DMS 273 (cell line): ENCODE measurements around the gene IDH3A.
"Not testable (repeated sequence)": the region's sequence is repeated elsewhere in the genome, so short reads cannot be mapped to it uniquely, and the experiment has no call there.

Experiments
- DNase-seq: peaks from one replicate; lab custom pipeline; 2025; ENCODE audit not compliant: unreplicated experiment; lab: John Stamatoyannopoulos, UW

The IDH3A gene

GRCh38 chr15:78129077-78129750 lies 19.9 kb upstream of the IDH3A start:
- peak; percentile 91 for DNase-seq

DNA sequence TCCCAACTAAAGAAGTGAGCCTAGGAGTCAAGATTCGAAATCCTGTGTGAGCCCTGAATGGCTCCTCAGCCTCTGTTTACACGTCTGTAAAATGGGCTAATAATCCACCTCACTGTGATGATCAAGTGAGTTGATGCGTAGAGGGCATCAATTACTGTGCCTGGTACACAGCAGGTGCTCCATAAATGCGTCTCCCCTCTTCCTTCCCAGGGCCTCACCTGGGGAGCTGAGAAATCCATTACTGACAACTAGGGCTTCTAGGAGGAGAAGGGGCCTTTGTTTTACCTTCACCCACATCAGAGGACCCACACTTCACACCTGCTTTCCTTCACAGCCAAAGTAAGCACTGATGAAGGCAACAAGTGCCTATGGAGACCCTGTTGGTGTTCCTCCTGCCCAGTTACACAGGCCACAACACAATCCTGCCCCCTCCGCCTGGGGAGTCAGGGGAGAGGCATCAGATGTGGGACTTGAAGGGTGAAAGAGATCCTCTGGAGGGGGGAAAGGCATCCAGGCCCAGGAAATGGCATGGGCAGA lies 19.3 kb upstream of the IDH3A start:
- DNase-seq, result peak; percentile 34

GRCh38 chr15:78130466-78131294 lies 18.5 kb upstream of the IDH3A start:
- no peak for DNase-seq

GRCh38 chr15:78131295-78132061 lies 17.7 kb upstream of the IDH3A start, which contains the start of gene CIB2:
CIB2 (minus strand) TSS chr15:78131445; CDS start chr15:78131215, 230 bp downstream.
- peak; percentile 85 for DNase-seq

GRCh38 chr15:78133801-78134200 lies 15.4 kb upstream of the IDH3A start:
- DNase-seq, result no peak

DNA sequence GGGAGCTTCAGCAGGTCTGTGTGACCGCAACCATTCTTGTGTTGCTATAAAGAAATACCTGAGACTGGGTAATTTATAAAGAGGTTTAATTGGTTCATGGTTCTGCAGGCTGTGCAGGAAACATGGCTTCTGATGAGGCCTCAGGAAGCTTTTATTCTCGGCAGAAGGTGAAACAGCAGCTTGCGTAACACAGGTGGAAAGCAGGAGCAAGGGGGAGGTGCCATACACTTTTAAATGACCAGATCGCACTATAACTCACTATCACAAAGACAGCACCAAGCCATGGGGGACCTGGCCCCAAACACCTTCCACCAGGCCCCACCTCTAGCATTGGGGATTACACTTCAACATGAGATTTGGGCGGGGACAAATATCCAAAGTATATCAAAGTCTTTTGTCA lies 9.6 kb upstream of the IDH3A start:
- DNase-seq, result no peak

- no peak for DNase-seq
Observed at GRCh38 chr15:78140292-78140691, 8.9 kb upstream of the IDH3A start.

GRCh38 chr15:78142332-78142731 lies 6.8 kb upstream of the IDH3A start:
- no peak for DNase-seq

GRCh38 chr15:78146425-78147154 lies 2.6 kb upstream of the IDH3A start:
- DNase-seq, result no peak

GRCh38 chr15:78147566-78147965 lies 1.6 kb upstream of the IDH3A start:
- DNase-seq, result no peak

DNA sequence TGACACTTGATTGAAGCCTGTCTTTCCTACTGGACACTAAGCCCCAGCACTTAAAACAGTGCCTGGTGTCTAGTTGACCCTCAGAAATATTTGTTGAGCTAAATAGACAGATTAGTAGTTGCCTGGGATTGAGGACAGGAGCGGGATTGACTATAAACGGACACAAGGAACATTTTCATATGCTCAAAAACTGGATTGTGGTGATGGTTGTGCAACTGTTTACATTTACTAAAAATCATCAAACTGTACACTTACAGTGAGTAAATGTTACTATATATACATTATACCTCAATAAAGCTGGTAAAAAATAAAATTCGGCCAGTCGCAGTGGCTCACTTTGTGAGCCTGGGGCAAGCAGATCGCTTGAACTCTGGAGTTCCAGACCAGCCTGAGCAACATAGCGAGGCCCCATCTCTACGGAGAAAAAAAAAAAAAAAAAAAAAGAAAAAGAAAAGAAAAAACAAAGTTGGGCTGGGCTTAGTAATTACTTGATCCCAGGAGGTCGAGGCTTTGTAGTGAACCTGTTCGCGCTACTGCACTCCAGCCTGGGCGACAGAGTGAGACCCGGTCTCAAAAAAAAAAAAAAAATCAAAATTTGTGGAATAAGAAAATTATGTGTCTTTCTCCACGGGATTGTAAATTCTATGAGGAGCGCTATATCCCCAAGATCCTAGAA lies 632 bp upstream of the IDH3A start:
- peak; percentile 50 for DNase-seq

DNA sequence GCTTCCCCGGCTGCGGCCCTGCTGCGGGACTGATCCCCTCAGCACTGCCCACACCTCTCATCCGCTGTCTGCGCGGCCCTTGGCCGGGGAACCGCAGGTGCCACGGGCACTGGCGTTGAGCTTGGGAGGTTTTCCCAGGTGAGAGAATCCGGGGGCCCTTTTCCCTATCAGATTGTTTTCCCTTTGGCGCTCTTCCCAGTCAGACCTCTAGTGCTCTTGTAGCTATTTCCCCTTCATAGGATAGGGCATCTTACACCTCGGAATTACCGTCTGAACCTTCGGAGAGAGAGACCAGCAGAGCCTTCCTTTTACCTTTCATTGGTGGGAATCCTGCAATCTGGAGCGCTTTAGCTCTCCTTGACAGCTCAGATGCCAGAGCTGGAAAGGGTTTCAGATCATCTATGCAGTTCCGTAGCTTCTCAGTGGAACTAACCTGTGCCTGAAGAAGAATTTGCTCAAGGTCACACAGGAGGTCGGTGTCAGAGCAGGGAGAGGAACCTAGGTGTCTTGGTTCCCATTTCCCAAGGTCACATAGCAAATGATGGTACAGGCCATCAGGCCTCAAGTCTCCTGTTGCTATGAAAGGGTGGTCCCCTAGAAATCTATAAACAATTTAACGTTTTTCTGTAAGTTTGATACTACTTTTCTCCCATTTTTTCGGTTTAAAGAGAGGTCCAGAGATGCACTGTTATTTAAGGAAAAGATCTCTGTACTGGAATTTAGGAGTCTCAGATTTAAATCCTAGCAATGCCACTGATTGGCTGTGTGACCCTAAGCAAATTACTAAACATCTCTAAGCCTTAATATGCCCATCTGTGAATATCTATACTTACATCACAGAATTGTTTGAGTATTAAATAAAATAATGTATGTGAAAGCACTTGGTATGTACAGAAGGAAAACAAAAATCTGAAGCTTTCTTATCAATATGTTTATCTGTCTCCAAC lies 916 bp downstream of the IDH3A start:
- peak; percentile 67 for DNase-seq

DNA sequence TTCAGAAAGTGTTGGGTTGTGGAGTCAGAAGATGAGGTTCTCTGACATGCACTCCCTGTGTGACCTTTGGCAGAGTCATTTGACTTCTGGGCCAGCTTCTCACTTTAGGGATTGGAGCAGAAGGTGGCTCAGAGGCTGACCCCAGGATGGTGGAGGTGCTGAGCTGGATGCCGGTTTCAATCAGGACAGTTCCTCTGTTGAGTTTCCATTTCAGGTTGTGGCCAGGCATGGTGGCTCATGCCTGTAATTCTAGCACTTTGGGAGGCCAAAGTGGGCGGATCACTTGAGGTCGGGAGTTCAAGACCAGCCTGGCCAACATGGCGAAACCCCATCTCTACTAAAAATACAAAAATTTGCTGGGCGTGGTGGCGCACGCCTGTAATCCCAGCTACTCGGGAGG lies 1.9 kb downstream of the IDH3A start:
- not testable (repeated sequence) for DNase-seq

GRCh38 chr15:78154955-78155354 lies 5.8 kb downstream of the IDH3A start:
- DNase-seq, result no peak

DNA sequence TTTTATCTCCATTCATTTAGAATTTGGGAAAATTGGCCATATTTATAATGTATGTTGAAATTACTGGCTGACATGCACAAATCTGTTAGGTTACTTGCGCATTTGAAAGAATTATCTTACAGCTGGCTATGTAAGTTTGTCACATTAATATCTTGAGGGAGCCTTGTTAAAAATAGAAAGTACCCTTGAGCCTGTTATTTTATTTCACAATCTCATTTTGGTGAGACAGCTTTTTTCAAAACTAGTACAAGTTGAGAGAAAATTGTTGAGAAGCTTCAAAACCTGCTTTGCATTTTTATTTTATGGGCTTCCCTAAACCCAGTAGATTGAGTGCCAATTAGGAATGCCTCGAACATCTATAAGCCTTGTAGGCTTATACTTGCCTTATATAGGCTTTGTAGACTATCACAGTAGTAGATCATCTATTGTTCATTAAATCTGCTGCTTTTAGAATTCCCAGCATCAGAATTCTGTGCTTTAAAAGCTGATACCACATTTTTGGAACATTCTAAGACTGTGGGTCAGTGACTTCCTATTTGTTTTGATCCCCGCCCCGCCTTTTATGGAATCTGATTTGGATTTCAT lies 6.3 kb downstream of the IDH3A start:
- no peak for DNase-seq

DNA sequence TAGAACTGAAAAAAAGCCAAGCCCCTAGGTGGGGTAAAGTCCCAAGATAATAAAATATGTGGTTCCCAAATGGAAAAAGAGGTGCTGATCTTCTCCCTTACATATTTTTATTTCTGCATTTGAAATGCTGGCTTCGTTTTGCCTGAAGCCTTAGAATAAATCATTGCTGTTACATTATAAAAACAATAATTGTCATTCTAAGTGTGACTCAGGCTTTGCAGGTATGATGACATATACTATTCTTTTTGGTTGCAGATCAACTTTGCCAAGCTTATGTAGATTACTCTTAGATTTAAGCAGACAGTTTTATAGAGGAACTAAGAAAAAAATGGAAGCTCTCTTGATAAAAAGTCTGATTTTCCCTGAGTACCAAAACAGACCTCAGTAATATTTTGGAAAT lies 7.5 kb downstream of the IDH3A start:
- DNase-seq, result no peak

- no peak for DNase-seq
Observed at GRCh38 chr15:78157203-78157602, 8.0 kb downstream of the IDH3A start.

GRCh38 chr15:78159395-78159794 lies 10.2 kb downstream of the IDH3A start:
- no peak for DNase-seq

- DNase-seq, result no peak
Observed at GRCh38 chr15:78162038-78162437, 12.9 kb downstream of the IDH3A start.
